Spleen (tissue), 7 donors: ENCODE measurements around the gene TBCA.

Source experiments
- CTCF ChIP-seq, 11 experiments: fragments of 200-600 bp in 7 of 11; fragments of 450-650 bp in 4 of 11; sonication (generic) in 4 of 11; IDR thresholded peaks in 8 of 11; conservative IDR thresholded peaks in 3 of 11; 1 replicate in 7 of 11; 2 replicates in 4 of 11; pipeline versions ENCODE4 v1.4.0 to v1.8.0; 2016 to 2021; ENCODE audit warnings: antibody characterized with exemption in 11 of 11, inconsistent platforms in 4 of 11, mild to moderate bottlenecking in 1 of 11
- POLR2A ChIP-seq, 3 donors: fragments of 450-650 bp; IDR thresholded peaks; one replicate each; pipeline ENCODE4 v1.5.1; 2017; ENCODE audit warnings: antibody characterized with exemption in 3 of 3, mild to moderate bottlenecking in 1 of 3
- donor health status: DM: no; HTN: no; CAD: no; lungs with moderate emphysema.
- donor health status: DM: no; HTN: no; CAD: no.
- donor health status: DM: no; HTN: no; CAD: no.

GRCh38 chr5:77778398-77778797 lies 2.3 kb upstream of the TBCA start:
- TF ChIP-seq CTCF (IDR thresholded peaks at IDR 0.05 in 8 of 11, conservative IDR thresholded peaks at IDR 0.05 in 3 of 11), result no peak
- TF ChIP-seq POLR2A (IDR thresholded peaks at IDR 0.05), result no peak
